Measurements from ENCODE around the gene WAC.
A peak's percentile ranks its signal among the peaks of the same experiment; 100 is the strongest.

Gene WAC

DNA sequence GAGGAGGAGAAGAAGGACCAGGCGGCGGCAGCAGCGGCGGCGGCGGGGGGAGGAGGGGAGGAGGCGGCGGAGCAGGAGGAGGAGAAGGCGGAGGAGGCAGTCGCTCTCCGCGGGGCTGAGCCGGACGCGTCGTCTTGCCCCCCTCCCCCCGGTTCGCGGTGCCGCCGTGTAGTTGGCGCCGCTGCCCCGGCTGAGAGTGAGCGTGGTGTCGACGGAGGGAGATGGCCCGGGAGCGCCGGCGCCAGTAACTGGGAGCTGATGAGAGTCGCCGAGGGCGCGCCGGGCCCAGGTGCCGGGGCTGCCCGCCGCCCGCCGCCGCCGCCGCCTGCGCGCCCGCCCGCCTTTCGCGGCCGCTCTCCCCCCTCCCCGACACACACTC, 257 bp downstream of the WAC start:
- no peak for DNase-seq (ENCODE audit: low read depth in 2 of 2)

DNA sequence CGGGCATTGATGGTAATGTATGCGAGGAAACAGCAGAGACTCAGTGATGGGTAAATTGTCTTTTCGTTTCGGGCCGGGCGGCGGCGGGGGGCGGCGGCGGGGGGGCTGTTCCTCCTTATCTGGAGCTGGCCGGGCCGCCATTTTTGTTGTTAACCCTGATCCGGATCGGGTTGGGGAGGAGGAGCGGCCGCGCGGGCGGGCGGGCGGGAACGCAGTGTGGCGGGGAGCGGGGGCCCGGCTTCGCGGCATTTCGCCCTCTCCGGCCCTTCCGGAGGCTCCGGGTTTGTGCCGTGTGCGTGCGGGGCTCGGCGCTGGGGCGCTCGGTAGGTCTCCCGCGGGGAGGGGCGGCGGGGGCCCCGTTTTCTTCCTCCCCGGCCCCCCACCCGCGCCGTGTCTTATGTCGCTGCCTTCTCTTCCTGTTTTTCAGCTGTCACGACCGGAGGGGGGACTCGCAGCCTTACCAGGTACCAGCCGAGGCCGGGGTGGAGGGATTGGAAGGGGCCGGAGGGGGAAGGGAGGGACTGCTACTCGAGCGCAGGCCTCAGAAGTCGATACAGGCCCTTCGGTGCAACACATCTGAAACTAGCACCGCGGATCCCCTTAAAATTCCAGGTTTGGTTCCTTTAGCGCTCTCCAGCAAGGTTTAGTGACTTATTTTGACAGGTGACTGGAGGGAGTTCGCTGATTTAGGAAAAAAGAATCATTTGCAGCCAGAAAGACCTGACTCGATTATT, 820 bp downstream of the WAC start:
- DNase-seq (ENCODE audit: low read depth in 2 of 2), result peak; percentile 53

DNA sequence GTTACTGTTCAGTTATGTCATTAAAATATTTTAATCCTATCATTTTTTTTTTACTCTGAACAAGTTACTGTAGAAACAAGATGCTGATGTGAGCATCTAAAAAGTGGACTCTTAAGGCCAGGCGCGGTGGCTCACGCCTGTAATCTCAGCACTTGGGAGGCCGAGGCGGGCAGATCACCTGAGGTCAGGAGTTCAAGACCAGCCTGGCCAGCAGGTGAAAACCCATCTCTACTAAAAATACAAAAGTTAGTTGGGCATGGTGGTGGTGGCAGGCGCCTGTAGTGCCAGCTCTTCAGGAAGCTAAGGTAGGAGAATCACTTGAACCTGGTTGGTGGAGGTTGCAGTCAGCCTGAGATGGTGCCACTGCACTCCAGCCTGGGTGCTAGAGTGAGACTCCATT, 2.9 kb downstream of the WAC start:
- DNase-seq (ENCODE audit: low read depth in 2 of 2), result no peak

DNA sequence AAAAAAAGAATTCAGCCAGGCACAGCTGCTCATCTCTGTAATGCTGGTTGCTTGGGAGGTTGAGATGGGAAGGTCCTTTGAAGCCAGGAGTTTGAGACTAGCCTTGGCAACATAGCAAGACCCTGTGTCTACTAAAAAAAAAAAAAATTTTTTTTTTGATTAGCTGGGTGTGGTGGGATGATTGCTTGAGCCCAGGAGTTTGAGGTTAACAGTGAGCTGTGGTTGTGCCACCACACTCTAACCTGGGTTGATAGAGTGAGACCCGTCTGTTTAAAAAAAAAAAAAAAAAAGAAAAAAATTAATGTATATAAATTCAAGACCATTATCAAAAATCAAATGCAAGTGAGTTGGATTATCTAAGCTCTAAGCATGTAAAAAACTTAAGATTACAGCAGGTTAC, 5.7 kb downstream of the WAC start:
- DNase-seq (ENCODE audit: low read depth in 2 of 2), result no peak

DNA sequence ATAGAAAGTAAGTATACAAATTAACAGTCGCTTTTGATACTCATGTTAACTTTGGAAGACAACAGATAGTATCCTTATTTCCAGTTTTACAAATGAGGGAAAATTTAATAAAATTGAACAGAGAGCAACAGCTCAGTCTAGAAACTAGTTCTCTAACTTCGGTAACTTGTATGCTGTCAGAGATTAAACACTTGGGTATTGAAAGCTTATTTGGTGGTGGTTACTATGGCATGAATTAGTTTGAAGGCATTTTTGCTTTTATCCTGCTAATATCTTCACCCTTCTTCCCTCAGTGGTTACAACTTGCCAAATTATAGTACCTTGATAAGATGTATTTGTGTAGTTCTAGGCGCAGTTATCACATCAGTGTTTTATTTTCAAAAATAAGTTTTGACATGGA, 7.2 kb downstream of the WAC start:
- no peak for DNase-seq (ENCODE audit: low read depth in 2 of 2)

DNA sequence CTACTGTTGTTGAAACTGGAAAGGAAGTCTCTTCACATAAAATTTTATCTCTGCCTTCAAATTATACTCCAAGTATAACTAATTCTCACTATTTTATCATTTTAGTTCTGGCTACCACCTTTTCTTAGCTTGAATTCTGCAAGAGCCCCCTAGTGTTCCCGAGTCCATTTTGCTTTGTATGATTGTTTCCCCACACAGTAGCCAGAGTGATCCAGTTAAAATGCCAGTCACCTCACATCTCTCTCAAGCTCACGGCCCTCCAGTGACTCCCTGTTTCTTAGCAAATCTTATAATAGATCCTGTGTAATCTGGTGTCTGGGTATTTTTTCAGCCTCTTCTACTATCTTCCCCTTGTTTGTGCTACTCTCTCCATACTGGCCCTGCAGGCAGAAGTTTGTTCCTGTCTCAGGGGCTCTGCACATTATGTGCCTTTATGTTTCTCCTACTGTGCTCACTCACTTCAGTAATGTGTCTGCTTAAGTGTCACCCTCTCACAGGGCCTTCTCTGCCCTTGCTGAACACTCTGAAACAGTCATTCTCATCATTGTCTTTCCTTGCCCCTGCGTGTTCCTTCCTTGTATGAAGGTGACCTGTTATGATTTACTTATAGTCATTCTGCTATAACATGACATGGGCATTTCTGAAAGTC, 8.9 kb downstream of the WAC start:
- DNase-seq (ENCODE audit: low read depth in 2 of 2), result no peak

DNA sequence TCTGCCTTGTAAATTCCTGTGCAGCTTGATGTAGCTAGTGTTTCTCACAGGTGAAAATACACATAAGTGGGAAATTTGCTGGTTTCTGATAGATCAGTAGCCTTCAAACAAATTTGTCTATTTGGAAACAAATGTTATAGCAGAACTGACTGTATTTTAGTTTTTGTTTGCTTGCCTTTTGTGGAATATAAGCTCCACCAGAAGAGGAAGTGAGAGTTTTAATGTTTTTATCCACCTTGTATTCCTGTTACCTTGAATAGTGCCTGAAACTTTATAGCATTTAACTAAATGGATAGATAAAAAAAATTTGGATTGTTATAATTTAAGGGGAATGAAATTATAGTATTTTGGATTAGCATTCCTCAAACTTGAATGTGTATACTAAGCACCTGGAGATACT, 9.8 kb downstream of the WAC start:
- no peak for DNase-seq (ENCODE audit: low read depth in 2 of 2)

DNA sequence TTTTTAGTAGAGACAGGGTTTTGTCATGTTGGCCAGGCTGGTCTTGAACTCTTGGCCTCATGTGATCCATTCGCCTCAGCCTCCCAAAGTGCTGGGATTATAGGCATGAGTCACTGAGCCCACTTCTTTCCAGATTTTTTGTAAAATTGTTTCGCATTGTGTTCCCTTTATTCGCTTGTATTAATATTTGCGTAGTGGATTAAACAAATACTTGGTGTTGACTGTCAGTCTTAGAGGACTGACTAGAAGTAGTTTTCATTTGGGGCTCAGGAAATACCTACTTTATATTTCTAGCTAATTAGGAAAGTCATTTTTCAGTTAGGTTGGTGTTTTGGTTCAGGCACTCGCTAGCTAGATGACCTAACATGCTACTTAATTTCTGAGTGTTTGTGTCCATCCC, 11.1 kb downstream of the WAC start:
- no peak for DNase-seq (ENCODE audit: low read depth in 2 of 2)

DNA sequence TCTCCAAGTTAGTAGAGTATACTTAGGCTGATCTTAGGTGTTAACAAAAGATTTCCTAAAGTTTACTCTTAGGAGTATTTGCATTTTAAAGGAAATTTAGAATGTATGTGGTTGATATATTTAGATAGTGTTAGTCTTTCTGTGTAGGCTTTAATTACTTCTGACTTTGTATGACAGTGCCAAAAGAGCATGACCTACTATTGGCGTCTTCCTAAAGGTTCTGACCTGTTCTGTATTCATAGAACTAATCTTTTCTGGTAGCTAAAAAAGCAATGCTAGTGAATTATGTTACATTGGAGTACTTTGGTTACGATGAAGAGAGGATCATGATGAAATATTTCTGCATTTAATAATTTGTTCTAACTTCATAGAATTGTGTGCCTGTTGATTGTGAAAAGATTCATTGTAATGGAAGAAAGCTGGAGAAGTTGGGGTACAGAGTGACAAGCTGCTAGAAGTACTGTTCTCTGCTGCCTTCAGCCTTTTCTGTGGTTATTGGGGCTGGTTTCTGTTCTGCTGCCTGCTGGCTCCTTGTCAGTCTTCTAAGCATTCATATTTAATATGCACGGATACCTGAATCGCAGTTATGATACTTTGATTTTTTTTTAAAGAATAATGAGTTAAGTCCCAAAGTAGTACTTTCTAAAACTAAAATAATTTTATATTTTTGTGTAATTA, 13.2 kb downstream of the WAC start:
- no peak for DNase-seq (ENCODE audit: low read depth in 2 of 2)

DNA sequence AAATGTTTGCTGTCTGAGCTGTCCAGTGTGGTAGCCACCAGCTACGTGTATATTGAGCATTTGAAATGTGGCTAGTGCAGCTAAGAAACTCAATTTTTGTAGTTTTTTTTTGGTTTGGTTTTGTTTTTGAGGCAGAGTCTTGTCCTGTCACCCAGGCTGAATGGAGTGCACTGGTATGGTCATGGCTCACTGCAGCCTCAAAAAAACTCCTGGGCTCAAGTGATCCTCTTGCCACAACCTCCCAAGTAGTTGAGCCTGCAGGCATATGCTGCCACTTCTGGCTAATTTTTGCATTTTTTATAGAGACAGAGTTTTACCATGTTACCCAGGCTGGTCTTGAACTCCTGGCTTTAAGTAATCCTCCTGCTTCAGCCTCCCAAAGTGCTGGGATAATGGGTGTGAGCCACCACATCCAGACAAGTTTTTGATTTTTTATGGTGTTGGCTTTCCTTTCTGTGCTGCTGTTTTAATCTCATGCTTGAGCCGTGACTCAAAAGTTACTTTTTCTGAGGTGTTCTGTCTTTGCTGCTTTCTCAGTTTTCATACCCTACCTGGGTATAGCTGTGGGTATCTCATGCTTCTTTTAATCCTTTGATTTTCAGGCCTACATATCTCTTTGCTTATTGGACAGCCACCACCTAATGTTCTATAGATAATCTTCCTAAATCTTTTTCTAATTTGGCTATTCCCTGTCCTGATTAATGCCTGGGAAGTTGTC, 16.0 kb downstream of the WAC start:
- no peak for DNase-seq (ENCODE audit: low read depth in 2 of 2)

DNA sequence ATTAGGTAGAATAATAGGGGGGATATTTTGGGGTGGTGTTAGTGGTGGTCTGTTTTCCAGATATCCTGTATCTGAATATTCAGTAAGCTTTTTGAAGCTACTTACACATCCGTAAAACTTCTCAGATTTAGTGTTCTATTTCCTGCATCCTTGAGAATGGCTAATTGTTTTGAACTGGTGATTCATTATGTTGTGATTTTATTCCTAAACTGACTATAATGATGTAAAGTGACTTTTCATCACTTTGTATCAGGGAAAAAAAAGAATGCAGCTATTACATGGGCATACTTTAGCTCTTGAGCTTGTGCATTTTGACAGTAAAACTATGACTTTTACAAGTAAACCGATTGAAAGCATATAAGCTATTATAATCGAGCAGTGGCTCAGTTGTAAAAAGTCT, 18.2 kb downstream of the WAC start:
- DNase-seq (ENCODE audit: low read depth in 2 of 2), result no peak

DNA sequence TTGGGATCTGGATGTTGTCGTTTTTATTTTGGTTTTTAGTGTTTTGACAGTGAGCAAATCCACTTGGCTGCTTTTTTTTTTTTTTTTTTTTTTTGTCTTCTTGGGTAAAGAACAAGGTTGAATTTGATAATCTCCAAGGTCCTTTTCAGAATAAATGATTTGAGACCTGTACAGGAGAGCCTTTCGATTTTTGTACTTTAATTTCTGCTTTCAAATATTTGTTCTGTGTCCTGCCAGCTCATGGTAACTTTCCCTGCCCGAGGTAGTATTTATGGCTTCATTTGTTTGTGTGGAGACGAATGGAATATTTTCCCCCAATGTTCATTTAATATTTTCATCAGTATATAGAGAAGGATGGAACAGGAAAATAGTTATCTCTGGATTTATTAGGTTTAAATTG, 19.9 kb downstream of the WAC start:
- no peak for DNase-seq (ENCODE audit: low read depth in 2 of 2)

DNA sequence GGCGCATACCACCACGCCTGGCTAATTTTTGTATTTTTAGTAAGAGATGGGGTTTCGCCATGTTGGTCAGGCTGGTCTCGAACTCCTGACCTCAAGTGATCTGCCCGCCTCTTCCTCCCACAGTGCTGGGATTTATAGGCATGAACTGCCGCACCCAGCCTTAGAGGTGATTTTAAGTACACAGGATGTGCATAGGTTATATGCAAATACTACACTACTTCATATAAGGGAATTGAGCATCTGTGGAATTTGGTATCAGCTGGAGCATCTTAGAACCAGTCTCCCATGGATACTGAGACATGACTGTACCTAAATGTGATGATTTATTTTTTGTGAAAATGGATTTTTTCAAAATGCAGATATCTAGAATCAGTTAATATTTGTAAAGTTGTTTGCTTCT, 21.1 kb downstream of the WAC start:
- DNase-seq (ENCODE audit: low read depth in 2 of 2), result no peak

DNA sequence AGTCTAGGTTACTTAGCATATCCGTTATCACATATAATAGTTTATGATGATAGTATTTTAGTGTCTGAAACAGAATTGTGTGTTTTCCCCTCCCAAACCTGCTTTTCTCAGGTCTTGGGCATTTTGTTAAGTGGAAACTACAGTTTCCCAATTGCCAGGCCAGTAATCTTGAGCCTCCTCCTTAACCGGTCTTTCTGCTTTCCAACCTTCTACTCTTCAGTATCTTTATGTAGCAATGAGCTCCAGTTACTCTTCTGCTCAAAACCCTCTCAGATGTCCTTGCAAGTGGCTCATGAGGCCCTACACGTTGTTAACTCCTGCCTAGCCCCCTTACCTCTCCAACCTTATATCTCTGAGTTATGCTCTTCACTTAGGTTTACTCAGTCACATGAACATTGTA, 22.0 kb downstream of the WAC start:
- no peak for DNase-seq (ENCODE audit: low read depth in 2 of 2)

DNA sequence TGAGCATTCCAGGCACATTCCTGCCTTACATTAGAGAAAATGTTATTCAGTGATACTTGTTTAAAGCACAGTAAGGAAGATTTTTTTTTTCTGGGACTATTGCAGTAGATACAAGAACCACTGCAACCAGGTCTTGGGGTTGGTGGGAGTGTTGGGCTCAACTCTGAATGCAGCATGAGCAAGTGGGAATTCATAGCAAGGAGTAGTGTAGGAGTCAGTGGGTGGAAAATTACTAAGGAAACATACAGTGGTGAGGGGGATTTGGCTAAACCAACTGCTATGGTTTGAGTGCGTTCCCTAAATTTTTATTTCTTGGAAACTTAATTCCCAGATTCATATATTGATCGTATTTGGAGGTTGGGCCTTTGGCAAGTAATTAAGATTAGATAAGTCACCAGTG, 22.4 kb downstream of the WAC start:
- no peak for DNase-seq (ENCODE audit: low read depth in 2 of 2)

DNA sequence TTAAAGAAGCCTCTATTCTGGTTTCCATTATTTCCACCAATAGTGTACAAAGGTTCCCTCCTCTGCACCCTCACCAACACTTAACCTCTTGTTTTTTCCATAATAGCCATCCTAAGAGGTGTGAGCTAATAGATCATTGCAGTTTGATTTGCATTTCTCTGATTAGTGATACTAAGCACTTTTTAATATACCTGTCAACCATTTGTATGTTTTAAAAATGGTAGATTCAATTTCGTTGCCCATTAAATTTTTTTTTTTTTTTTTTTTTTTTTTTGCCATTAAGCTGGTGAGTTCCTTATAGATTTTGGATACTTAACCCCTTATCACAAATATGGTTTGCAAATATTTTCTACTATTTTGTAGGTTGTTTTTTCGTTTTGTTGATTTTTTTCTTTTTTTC, 23.2 kb downstream of the WAC start:
- DNase-seq (ENCODE audit: low read depth in 2 of 2), result no peak

DNA sequence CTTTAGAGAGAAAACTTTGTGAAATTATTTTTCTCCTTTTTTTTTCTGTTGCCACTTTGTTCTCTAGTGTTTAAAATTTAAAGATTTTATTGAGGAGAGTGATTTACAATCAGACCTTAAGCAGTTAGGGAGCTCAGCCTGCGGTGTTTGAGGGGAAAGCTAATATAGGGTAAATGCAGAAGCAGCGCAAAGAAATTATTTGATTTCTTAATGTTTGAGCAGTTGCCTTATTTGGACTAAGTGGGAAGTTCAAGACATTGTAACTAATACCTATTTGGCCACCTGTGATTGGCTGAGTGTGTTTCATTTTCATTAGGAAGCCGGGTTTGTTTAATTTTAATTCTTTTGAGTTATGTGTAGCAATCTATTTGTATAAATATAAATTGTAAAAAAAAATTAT, 25.3 kb downstream of the WAC start:
- no peak for DNase-seq (ENCODE audit: low read depth in 2 of 2)

DNA sequence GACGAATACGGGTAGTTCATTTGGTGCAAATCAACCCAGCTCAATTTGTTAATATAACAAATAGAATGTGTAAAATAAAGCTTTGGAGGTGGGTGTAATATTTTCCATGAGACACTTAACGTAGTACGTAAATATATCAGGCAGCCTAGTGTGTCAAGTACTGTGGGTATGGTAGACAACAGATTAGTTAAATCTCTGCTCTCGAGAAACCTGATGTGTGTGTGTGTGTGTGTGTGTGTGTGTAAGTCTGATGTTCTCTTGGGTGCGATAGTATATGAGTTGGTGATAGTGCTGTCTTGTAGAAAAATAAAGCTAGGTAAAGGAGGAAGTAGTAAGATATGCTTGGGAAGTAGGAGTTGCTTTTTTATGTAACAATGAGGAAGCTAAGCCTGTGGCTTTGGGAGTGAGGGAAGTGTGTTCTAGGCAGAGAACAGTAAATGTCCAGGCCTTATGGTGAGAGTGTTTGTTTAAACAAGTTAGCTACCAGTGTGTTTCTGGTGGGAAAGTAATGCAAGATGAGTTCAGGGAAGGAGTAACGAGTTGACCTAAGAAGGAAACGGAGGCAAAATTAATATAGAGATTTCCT, 26.1 kb downstream of the WAC start:
- no peak for DNase-seq (ENCODE audit: low read depth in 2 of 2)

DNA sequence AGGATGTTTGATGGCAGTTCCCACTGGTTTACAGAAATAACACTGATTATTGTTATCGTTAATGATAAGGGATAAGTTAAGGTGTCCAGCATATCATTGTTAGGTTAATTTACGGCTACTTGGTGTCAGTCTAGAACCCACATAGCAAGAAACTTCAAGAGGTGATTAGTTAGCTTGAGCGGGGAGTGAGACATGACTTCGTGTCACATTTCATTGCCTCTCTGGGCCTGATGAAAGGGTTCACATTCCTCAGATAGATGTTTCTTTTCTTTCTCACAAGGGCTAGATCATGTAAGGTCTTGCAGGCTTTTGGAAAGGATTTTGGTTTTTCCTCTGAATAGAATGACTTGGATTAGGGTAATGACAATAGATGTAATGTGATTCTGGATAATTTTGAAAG, 26.7 kb downstream of the WAC start:
- DNase-seq (ENCODE audit: low read depth in 2 of 2), result no peak

DNA sequence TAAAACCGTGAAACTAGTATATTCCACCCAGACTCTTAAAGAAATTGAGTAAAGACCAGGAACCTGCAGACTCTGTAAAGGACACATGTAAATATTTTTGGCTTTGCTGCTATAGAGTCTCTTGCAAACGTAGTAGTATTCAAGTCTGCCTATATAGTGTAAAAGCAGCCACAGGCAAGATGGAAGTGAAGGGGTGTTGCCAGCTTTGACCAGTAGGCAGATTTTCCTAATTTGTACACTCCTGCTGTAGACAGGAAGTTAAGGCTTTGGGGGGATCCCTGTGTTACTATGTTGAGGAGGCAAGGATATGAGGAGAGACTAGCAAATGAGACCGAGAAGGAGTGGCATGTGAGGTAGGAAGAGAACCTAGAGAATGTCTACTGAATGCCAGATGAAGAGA, 27.7 kb downstream of the WAC start:
- no peak for DNase-seq (ENCODE audit: low read depth in 2 of 2)

DNA sequence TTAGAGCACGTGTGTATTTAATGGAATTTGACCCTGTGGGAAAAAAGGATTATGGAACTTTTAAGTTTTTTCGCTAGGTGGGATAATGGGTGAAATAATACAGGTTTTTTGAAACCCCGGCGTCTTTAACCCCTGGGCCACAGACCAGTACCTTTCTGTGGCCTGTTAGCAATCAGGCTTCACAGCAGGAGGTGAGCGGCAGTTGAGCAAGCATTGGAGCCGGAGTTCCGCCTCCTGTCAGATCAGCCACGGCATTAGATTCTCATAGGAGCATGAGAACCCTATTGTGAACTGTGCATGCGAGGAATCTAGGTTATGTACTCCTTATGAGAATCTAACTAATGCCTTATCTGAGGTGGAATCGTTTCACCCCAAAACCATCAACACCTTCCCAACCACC, 28.6 kb downstream of the WAC start:
- no peak for DNase-seq (ENCODE audit: low read depth in 2 of 2)

DNA sequence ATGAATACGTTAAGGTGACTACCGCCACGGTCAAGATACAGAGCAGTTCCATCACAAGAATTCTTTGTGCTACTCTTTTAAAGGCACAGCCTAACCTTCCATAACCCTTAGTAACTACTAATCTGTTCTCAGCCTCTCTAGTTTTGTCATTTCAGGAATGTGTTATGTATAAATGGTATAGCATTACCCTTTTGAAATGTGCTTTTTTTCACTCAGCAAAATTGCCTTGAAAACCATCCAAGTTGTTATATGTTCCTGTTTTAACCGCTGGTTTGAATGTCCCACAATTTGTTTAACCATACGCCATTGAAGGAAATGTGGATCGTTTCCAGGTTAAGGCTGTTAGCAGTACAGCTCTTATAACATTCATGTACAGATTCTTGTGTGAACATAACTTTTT, 32.0 kb downstream of the WAC start:
- no peak for DNase-seq (ENCODE audit: low read depth in 2 of 2)
